ENCODE measurements around the gene OAF. TPM values are rescaled to one million over a fixed set of nuclear protein-coding genes. Genes with fewer than 3 reads are reported as not detected.

The OAF gene
- total RNA-seq, 4 donors from 2014 or later, result 25.6 to 39.4 (median 32.5) TPM

- no peak for TF ChIP-seq CTCF (IDR thresholded peaks at IDR 0.05; ENCODE audit: low read depth)
These were observed 19.8 kb upstream of the OAF start for GRCh38 chr11:120191058-120191457.

- no peak for TF ChIP-seq CTCF (IDR thresholded peaks at IDR 0.05; ENCODE audit: low read depth)
These were observed 17.8 kb upstream of the OAF start for GRCh38 chr11:120192831-120193625.

- TF ChIP-seq CTCF (IDR thresholded peaks at IDR 0.05; ENCODE audit: low read depth), result no peak
These were observed 16.7 kb upstream of the OAF start for GRCh38 chr11:120194166-120194565.

GRCh38 chr11:120195601-120196320 lies 15.1 kb upstream of the OAF start:
- no peak for TF ChIP-seq CTCF (IDR thresholded peaks at IDR 0.05; ENCODE audit: low read depth)

GRCh38 chr11:120196826-120197225 lies 14.0 kb upstream of the OAF start:
- TF ChIP-seq CTCF (IDR thresholded peaks at IDR 0.05; ENCODE audit: low read depth), result no peak

- TF ChIP-seq CTCF (IDR thresholded peaks at IDR 0.05; ENCODE audit: low read depth), result no peak
These were observed 13.5 kb upstream of the OAF start for GRCh38 chr11:120197251-120197891.

- no peak for TF ChIP-seq CTCF (IDR thresholded peaks at IDR 0.05; ENCODE audit: low read depth)
These were observed 12.9 kb upstream of the OAF start for GRCh38 chr11:120197977-120198376.

Measured in subcutaneous adipose tissue (tissue), 4 donors.